CD14-positive monocyte (primary cell): ENCODE results near the gene NCKAP1. TPM values are rescaled to one million over a fixed set of nuclear protein-coding genes. Genes with fewer than 3 reads are reported as not detected.

Source experiments
- DNase-seq, 3 donors: peaks; one replicate each; pipeline ENCODE4 v3.0.0-alpha.2; 2011 to 2022
- H2AFZ ChIP-seq: 2 replicates; pipeline ENCODE4 v1.6.0; 2012; ENCODE audit warnings: mild to moderate bottlenecking, low read depth, low read length, inconsistent platforms; ENCODE audit not compliant: insufficient read depth, poor library complexity, severe bottlenecking
- H3K27ac ChIP-seq, 2 donors: 1 replicate in 1 of 2; 2 replicates in 1 of 2; pipeline ENCODE4 v1.5.1; 2012 to 2013; ENCODE audit warnings: low read length in 2 of 2, control low read depth in 1 of 2, inconsistent platforms in 1 of 2, low read depth in 1 of 2, mild to moderate bottlenecking in 1 of 2
- H3K27me3 ChIP-seq, 2 donors: one replicate each; pipeline versions ENCODE4 v1.6.0 to v1.6.1; 2011 to 2013; ENCODE audit warnings: low read length in 2 of 2; ENCODE audit not compliant: control insufficient read depth in 2 of 2, insufficient read depth in 2 of 2
- H3K36me3 ChIP-seq, 2 donors: replicated peaks in 1 of 2; 1 replicate in 1 of 2; 2 replicates in 1 of 2; pipeline versions ENCODE4 v1.5.1 to v1.6.1; 2012 to 2013; ENCODE audit warnings: low read length in 2 of 2, control low read depth in 1 of 2, inconsistent platforms in 1 of 2, mild to moderate bottlenecking in 1 of 2; ENCODE audit not compliant: insufficient read depth in 2 of 2, control insufficient read depth in 1 of 2
- H3K4me1 ChIP-seq, 2 donors: 1 replicate in 1 of 2; 2 replicates in 1 of 2; pipeline versions ENCODE4 v1.5.1 to v1.6.1; 2012 to 2013; ENCODE audit warnings: low read length in 2 of 2, control low read depth in 1 of 2, inconsistent platforms in 1 of 2, mild to moderate bottlenecking in 1 of 2, moderate library complexity in 1 of 2; ENCODE audit not compliant: insufficient read depth in 2 of 2, control insufficient read depth in 1 of 2
- H3K4me2 ChIP-seq: replicated peaks from 2 replicates; pipeline ENCODE3; 2012; ENCODE audit warnings: low read length, moderate library complexity, mild to moderate bottlenecking; ENCODE audit not compliant: poor library complexity, severe bottlenecking; ENCODE audit errors: extremely low read depth
- H3K4me3 ChIP-seq, 3 experiments: fragments of 200-600 bp in 1 of 3; sonication (generic) in 1 of 3; replicated peaks in 1 of 3; 1 replicate in 2 of 3; 2 replicates in 1 of 3; pipeline ENCODE4 v1.5.1; 2011 to 2013; ENCODE audit warnings: low read length in 3 of 3, mild to moderate bottlenecking in 3 of 3, control low read depth in 2 of 3, low read depth in 2 of 3, inconsistent platforms in 1 of 3, moderate library complexity in 1 of 3
- H3K79me2 ChIP-seq: 2 replicates; pipeline ENCODE4 v1.6.0; 2012; ENCODE audit warnings: mild to moderate bottlenecking, control low read depth, inconsistent platforms, low read length, moderate library complexity; ENCODE audit not compliant: insufficient read depth
- H3K9ac ChIP-seq: 2 replicates; pipeline ENCODE4 v1.6.0; 2017; ENCODE audit warnings: low read length, mild to moderate bottlenecking; ENCODE audit not compliant: insufficient read depth, poor library complexity, severe bottlenecking
- H3K9me3 ChIP-seq, 2 donors: replicated peaks in 1 of 2; 1 replicate in 1 of 2; 2 replicates in 1 of 2; pipeline versions ENCODE4 v1.5.1 to v1.6.1; 2012 to 2013; ENCODE audit warnings: low read length in 2 of 2, control low read depth in 1 of 2; ENCODE audit not compliant: control insufficient read depth in 1 of 2, insufficient read depth in 1 of 2
- H4K20me1 ChIP-seq: 2 replicates; pipeline ENCODE4 v1.6.0; 2012; ENCODE audit warnings: mild to moderate bottlenecking, low read length, control low read depth, moderate library complexity; ENCODE audit not compliant: insufficient read depth
- H3K27ac Mint-ChIP-seq, 7 donors: one replicate each; pipeline ENCODE4 v1.8.0; 2020; ENCODE audit warnings: mild to moderate bottlenecking in 7 of 7, mixed read lengths in 7 of 7, moderate library complexity in 6 of 7, inconsistent platforms in 2 of 7
- H3K27me3 Mint-ChIP-seq, 3 donors: one replicate each; pipeline ENCODE4 v1.8.0; 2021 to 2022; ENCODE audit warnings: low read depth in 3 of 3, mild to moderate bottlenecking in 3 of 3, mixed read lengths in 3 of 3, moderate library complexity in 3 of 3, inconsistent platforms in 1 of 3
- H3K36me3 Mint-ChIP-seq, 2 donors: one replicate each; pipeline ENCODE4 v1.8.0; 2020; ENCODE audit warnings: mixed read lengths in 2 of 2, inconsistent platforms in 1 of 2, mild to moderate bottlenecking in 1 of 2
- H3K4me1 Mint-ChIP-seq: one replicate; pipeline ENCODE4 v1.8.0; 2020; ENCODE audit warnings: mild to moderate bottlenecking, mixed read lengths
- H3K4me3 Mint-ChIP-seq, 2 donors: one replicate each; pipeline ENCODE4 v1.8.0; 2020; ENCODE audit warnings: mild to moderate bottlenecking in 2 of 2, mixed read lengths in 2 of 2, moderate library complexity in 1 of 2
- H3K9me3 Mint-ChIP-seq, 7 donors: one replicate each; pipeline ENCODE4 v1.8.0; 2020 to 2022; ENCODE audit warnings: mixed read lengths in 7 of 7, mild to moderate bottlenecking in 6 of 7, moderate library complexity in 6 of 7, inconsistent platforms in 2 of 7
- CTCF ChIP-seq: fragments of 200-600 bp; IDR thresholded peaks from one replicate; pipeline ENCODE4 v1.8.0; 2022; ENCODE audit warnings: antibody characterized with exemption, mild to moderate bottlenecking
- WGBS: methylation state at CpG from one replicate; pipeline ENCODE4 v1.1.5; 2013; ENCODE audit warnings: missing lambda C conversion rate; ENCODE audit not compliant: insufficient coverage; 5-methylcytosine and 5-hydroxymethylcytosine counted together
- intact Hi-C, 2 donors: fragments of 100-400 bp; cut with micrococcal nuclease; formaldehyde crosslinking; loops; one replicate each; pipeline versions ENCODE4 v1.15.0 to v1.15.1; 2023
- polyA plus RNA-seq, 3 donors: library from polyadenylated mRNA; depleted of rRNA in 1 of 3; unstranded in 2 of 3; stranded (reverse) in 1 of 3; fragments of 300-500 nt in 2 of 3; fragments of >200 nt in 1 of 3; fragmentation: Illumina TruSeq in 2 of 3; gene quantifications; 1 replicate in 2 of 3; 2 replicates in 1 of 3; pipeline ENCODE4 v1.2.3, GENCODE V29; 2012 to 2021

The NCKAP1 gene
- polyA plus RNA-seq, 3 donors = 0.01 TPM; not detected in 2

DNA sequence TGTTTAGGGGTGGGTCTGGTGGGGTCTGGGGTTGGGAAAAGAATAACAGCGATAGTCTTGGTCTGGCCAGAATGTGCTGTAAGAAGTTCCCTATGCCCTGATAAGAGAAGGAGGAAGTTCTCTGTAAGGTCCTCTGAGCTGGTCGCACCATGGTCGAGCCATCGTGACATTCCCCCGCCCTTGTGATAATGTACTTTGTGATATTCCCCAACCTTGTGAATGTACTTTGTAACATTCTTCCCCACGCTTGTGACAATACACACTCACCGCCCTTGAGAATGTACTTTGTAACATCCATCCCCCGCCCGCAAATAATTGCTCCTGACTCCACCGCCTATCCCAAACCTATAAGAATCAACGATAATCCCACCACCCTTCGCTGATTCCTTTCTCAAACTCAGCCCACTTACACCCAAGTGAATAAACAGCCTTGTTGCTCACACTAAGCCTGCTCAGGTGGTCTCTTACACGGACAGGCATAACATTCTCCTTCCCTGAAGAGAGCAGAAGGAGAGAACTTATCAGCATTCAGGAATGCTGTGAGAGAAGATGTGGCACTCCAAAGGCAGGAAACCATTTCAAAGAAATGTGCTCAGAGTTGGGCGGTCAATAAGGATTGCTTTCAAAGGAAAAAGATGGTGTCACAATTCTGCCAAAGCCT, 22.4 kb upstream of the NCKAP1 start:
- Histone ChIP-seq H3K79me2 (no peaks in the 10 kb centered on the region), H3K27me3 (peaks cover 11 to 56% of the 10 kb centered on the region in 2 donors), H3K4me1 (no peaks in the 10 kb centered on the region), H3K4me3 (no peak overlapping the region), H3K9me3 (no peaks in the 10 kb centered on the region), H3K36me3 (no peaks in the 10 kb centered on the region), H3K4me2 (no peak overlapping the region), H2AFZ (no peak overlapping the region), H3K9ac (no peak overlapping the region), H4K20me1 (no peaks in the 10 kb centered on the region), H3K27ac (no peak overlapping the region)
- no peak for DNase-seq
- Mint-ChIP-seq H3K27me3 (peaks cover 35 to 67% (median 43%) of the 10 kb centered on the region in 3 donors), H3K27ac (peak overlapping the region in 1 of 7 donors; percentile 63), H3K9me3 (peaks cover 0 to 4% (median 1%) of the 10 kb centered on the region in 7 donors), H3K4me3 (peak overlapping the region in 1 of 2 donors; percentile 33), H3K36me3 (no peaks in the 10 kb centered on the region), H3K4me1 (no peaks in the 10 kb centered on the region)
- no peak for TF ChIP-seq CTCF
- intact Hi-C loops = no loop called here
- WGBS = 96% methylated on average over 6 of the region's 14 CpGs

- H3K4me3 ChIP-seq = no peak overlapping the region
- H2AFZ ChIP-seq = no peak overlapping the region
- no peaks in the 10 kb centered on the region for H4K20me1 ChIP-seq
- H3K27ac Mint-ChIP-seq = no peak overlapping the region
- H3K36me3 Mint-ChIP-seq = no peaks in the 10 kb centered on the region
- H3K4me2 ChIP-seq = no peak overlapping the region
- intact Hi-C loops = no loop called here
- peak overlapping the region in 1 of 2 donors; percentile 10 for H3K4me3 Mint-ChIP-seq
- no peaks in the 10 kb centered on the region for H3K79me2 ChIP-seq
- no peak overlapping the region for H3K9ac ChIP-seq
- peaks cover 0 to 4% (median 1%) of the 10 kb centered on the region in 7 donors for H3K9me3 Mint-ChIP-seq
- no peaks in the 10 kb centered on the region for H3K4me1 ChIP-seq
- H3K9me3 ChIP-seq = no peaks in the 10 kb centered on the region
- no peaks in the 10 kb centered on the region for H3K36me3 ChIP-seq
- no peaks in the 10 kb centered on the region for H3K4me1 Mint-ChIP-seq
- peaks cover 13 to 63% of the 10 kb centered on the region in 2 donors for H3K27me3 ChIP-seq
- TF ChIP-seq CTCF = no peak
- DNase-seq = peak in 1 of 3 donors; percentile 7
- WGBS = no CpG with 5 or more reads among the region's 1 CpG
- H3K27me3 Mint-ChIP-seq = peaks cover 43 to 69% (median 50%) of the 10 kb centered on the region in 3 donors
- no peak overlapping the region for H3K27ac ChIP-seq
Observed at GRCh38 chr2:183059561-183059960, 21.3 kb upstream of the NCKAP1 start.
